Activated naive CD8-positive, alpha-beta T cell treated with anti-CD3 and anti-CD28 coated beads, Interleukin-2, amount 50 U/mL, for 24 hours (primary cell): Measurements from ENCODE around the gene GPNMB.

Source experiments
- ATAC-seq: fragments of 150-1000 bp; cut with Tn5 transposase; one replicate; pipeline ENCODE4 v1.10.0; 2021
- DNase-seq: peaks from one replicate; pipeline ENCODE4 v3.0.0; 2021
- H3K27ac Mint-ChIP-seq: one replicate; pipeline ENCODE4 v1.8.0; 2021; ENCODE audit warnings: mild to moderate bottlenecking, mixed read lengths
- H3K27me3 Mint-ChIP-seq: one replicate; pipeline ENCODE4 v1.8.0; 2021; ENCODE audit warnings: mixed read lengths
- H3K36me3 Mint-ChIP-seq: one replicate; pipeline ENCODE4 v1.8.0; 2021; ENCODE audit warnings: low read depth, mixed read lengths
- H3K4me1 Mint-ChIP-seq: one replicate; pipeline ENCODE4 v1.8.0; 2021; ENCODE audit warnings: mixed read lengths
- H3K4me3 Mint-ChIP-seq: one replicate; pipeline ENCODE4 v1.8.0; 2021; ENCODE audit warnings: mild to moderate bottlenecking, moderate library complexity, mixed read lengths
- H3K9me3 Mint-ChIP-seq: one replicate; pipeline ENCODE4 v1.8.0; 2021; ENCODE audit warnings: mixed read lengths

Gene GPNMB

GRCh38 chr7:23272275-23272674, 25.7 kb downstream of the GPNMB start:
- Mint-ChIP-seq H3K27me3 (peaks cover 10% of the 10 kb centered on the region), H3K9me3 (no peaks in the 10 kb centered on the region), H3K4me1 (peaks cover 14% of the 10 kb centered on the region), H3K4me3 (no peak overlapping the region), H3K36me3 (no peaks in the 10 kb centered on the region), H3K27ac (no peak overlapping the region)
- no peak for DNase-seq
- no peak for ATAC-seq

- ATAC-seq (peak; percentile 98), DNase-seq (peak; percentile 94)
- peaks cover 10% of the 10 kb centered on the region for H3K27me3 Mint-ChIP-seq
- H3K4me3 Mint-ChIP-seq: peak overlapping the region; percentile 60
- H3K4me1 Mint-ChIP-seq: peaks cover 16% of the 10 kb centered on the region
- no peaks in the 10 kb centered on the region for H3K36me3 Mint-ChIP-seq
- no peaks in the 10 kb centered on the region for H3K9me3 Mint-ChIP-seq
- peak overlapping the region; percentile 21 for H3K27ac Mint-ChIP-seq
Observed at GRCh38 chr7:23273141-23273599, 26.6 kb downstream of the GPNMB start.

- H3K27me3 Mint-ChIP-seq: peaks cover 6% of the 10 kb centered on the region
- H3K9me3 Mint-ChIP-seq: no peaks in the 10 kb centered on the region
- no peak for DNase-seq
- peaks cover 16% of the 10 kb centered on the region for H3K4me1 Mint-ChIP-seq
- H3K27ac Mint-ChIP-seq: no peak overlapping the region
- no peaks in the 10 kb centered on the region for H3K36me3 Mint-ChIP-seq
- ATAC-seq: no peak
- H3K4me3 Mint-ChIP-seq: no peak overlapping the region
Observed at GRCh38 chr7:23275912-23276311, 29.3 kb downstream of the GPNMB start.

- Mint-ChIP-seq H3K36me3 (no peaks in the 10 kb centered on the region), H3K4me1 (peaks cover 16% of the 10 kb centered on the region), H3K4me3 (no peak overlapping the region), H3K27me3 (peaks cover 6% of the 10 kb centered on the region), H3K9me3 (no peaks in the 10 kb centered on the region), H3K27ac (no peak overlapping the region)
- DNase-seq (no peak), ATAC-seq (no peak)
Observed at GRCh38 chr7:23276376-23276775, 29.8 kb downstream of the GPNMB start.

- no peak overlapping the region for H3K27ac Mint-ChIP-seq
- H3K9me3 Mint-ChIP-seq: no peaks in the 10 kb centered on the region
- no peak overlapping the region for H3K4me3 Mint-ChIP-seq
- no peak for ATAC-seq
- H3K36me3 Mint-ChIP-seq: no peaks in the 10 kb centered on the region
- peaks cover 6% of the 10 kb centered on the region for H3K27me3 Mint-ChIP-seq
- no peak for DNase-seq
- peaks cover 16% of the 10 kb centered on the region for H3K4me1 Mint-ChIP-seq
Observed at GRCh38 chr7:23276947-23277346, 30.4 kb downstream of the GPNMB start.

GRCh38 chr7:23277359-23277989, 30.9 kb downstream of the GPNMB start:
- Mint-ChIP-seq H3K4me1 (peaks cover 13% of the 10 kb centered on the region), H3K9me3 (no peaks in the 10 kb centered on the region), H3K27ac (no peak overlapping the region), H3K4me3 (no peak overlapping the region), H3K27me3 (peaks cover 2% of the 10 kb centered on the region), H3K36me3 (no peaks in the 10 kb centered on the region)
- no peak for ATAC-seq
- peak; percentile 32 for DNase-seq

- DNase-seq: no peak
- peaks cover 5% of the 10 kb centered on the region for H3K4me1 Mint-ChIP-seq
- ATAC-seq: no peak
- peaks cover 2% of the 10 kb centered on the region for H3K27me3 Mint-ChIP-seq
- no peaks in the 10 kb centered on the region for H3K36me3 Mint-ChIP-seq
- no peaks in the 10 kb centered on the region for H3K9me3 Mint-ChIP-seq
- no peak overlapping the region for H3K4me3 Mint-ChIP-seq
- H3K27ac Mint-ChIP-seq: no peak overlapping the region
Observed at GRCh38 chr7:23279819-23280525, 33.4 kb downstream of the GPNMB start.

- H3K27me3 Mint-ChIP-seq: peaks cover 2% of the 10 kb centered on the region
- no peak overlapping the region for H3K27ac Mint-ChIP-seq
- DNase-seq (no peak), ATAC-seq (no peak)
- no peaks in the 10 kb centered on the region for H3K9me3 Mint-ChIP-seq
- H3K4me1 Mint-ChIP-seq: peaks cover 10% of the 10 kb centered on the region
- H3K4me3 Mint-ChIP-seq: no peak overlapping the region
- H3K36me3 Mint-ChIP-seq: no peaks in the 10 kb centered on the region
Observed at GRCh38 chr7:23283086-23283485, 36.5 kb downstream of the GPNMB start.

- Mint-ChIP-seq H3K9me3 (no peaks in the 10 kb centered on the region), H3K4me1 (peaks cover 10% of the 10 kb centered on the region), H3K36me3 (no peaks in the 10 kb centered on the region), H3K27ac (no peak overlapping the region), H3K4me3 (no peak overlapping the region), H3K27me3 (peaks cover 2% of the 10 kb centered on the region)
- ATAC-seq: no peak
- DNase-seq: no peak
Observed at GRCh38 chr7:23284871-23285270, 38.3 kb downstream of the GPNMB start.

- Mint-ChIP-seq H3K9me3 (no peaks in the 10 kb centered on the region), H3K27me3 (peaks cover 2% of the 10 kb centered on the region), H3K36me3 (no peaks in the 10 kb centered on the region), H3K27ac (no peak overlapping the region), H3K4me3 (no peak overlapping the region), H3K4me1 (peaks cover 10% of the 10 kb centered on the region)
- DNase-seq (no peak), ATAC-seq (no peak)
Observed at GRCh38 chr7:23285657-23286646, 39.4 kb downstream of the GPNMB start.

GRCh38 chr7:23287612-23288011, 41.0 kb downstream of the GPNMB start:
- DNase-seq (peak; percentile 8), ATAC-seq (peak; percentile 55)
- Mint-ChIP-seq H3K4me1 (peaks cover 10% of the 10 kb centered on the region), H3K36me3 (no peaks in the 10 kb centered on the region), H3K4me3 (no peak overlapping the region), H3K27ac (no peak overlapping the region), H3K9me3 (no peaks in the 10 kb centered on the region), H3K27me3 (peaks cover 2% of the 10 kb centered on the region)

- ATAC-seq (no peak), DNase-seq (no peak)
- Mint-ChIP-seq H3K4me1 (peaks cover 7% of the 10 kb centered on the region), H3K36me3 (no peaks in the 10 kb centered on the region), H3K9me3 (no peaks in the 10 kb centered on the region), H3K27ac (no peak overlapping the region), H3K4me3 (no peak overlapping the region), H3K27me3 (peaks cover 1% of the 10 kb centered on the region)
Observed at GRCh38 chr7:23290993-23291392, 44.4 kb downstream of the GPNMB start.

- H3K36me3 Mint-ChIP-seq: no peaks in the 10 kb centered on the region
- no peak overlapping the region for H3K27ac Mint-ChIP-seq
- DNase-seq (no peak), ATAC-seq (no peak)
- H3K27me3 Mint-ChIP-seq: peaks cover 3% of the 10 kb centered on the region
- H3K4me3 Mint-ChIP-seq: no peak overlapping the region
- no peaks in the 10 kb centered on the region for H3K9me3 Mint-ChIP-seq
- H3K4me1 Mint-ChIP-seq: peaks cover 7% of the 10 kb centered on the region
Observed at GRCh38 chr7:23291957-23292560, 45.5 kb downstream of the GPNMB start.

GRCh38 chr7:23292623-23293022, 46.0 kb downstream of the GPNMB start:
- Mint-ChIP-seq H3K27ac (no peak overlapping the region), H3K9me3 (no peaks in the 10 kb centered on the region), H3K4me3 (no peak overlapping the region), H3K27me3 (peaks cover 3% of the 10 kb centered on the region), H3K36me3 (no peaks in the 10 kb centered on the region), H3K4me1 (peaks cover 4% of the 10 kb centered on the region)
- no peak for DNase-seq
- no peak for ATAC-seq
